Trophoblast cell (in vitro differentiated cells and primary cell): ENCODE data around the gene THAP7.

Experiments used
- DNase-seq, 2 donors: peaks; one replicate each; pipeline ENCODE4 v3.0.0-alpha.2; 2016
- H2AFZ ChIP-seq: 2 replicates; pipeline ENCODE4 v1.6.1; 2013; ENCODE audit warnings: low read length, moderate library complexity, mild to moderate bottlenecking; ENCODE audit not compliant: insufficient read depth, poor library complexity
- H2AK5ac ChIP-seq: 2 replicates; pipeline ENCODE4 v1.6.1; 2013; ENCODE audit warnings: mild to moderate bottlenecking, low read length
- H2BK120ac ChIP-seq: 2 replicates; pipeline ENCODE4 v1.6.1; 2013; ENCODE audit warnings: low read length, mild to moderate bottlenecking, moderate library complexity; ENCODE audit not compliant: insufficient read depth, poor library complexity
- H2BK12ac ChIP-seq: 2 replicates; pipeline ENCODE4 v1.6.1; 2013; ENCODE audit warnings: mild to moderate bottlenecking, low read length, moderate library complexity
- H2BK5ac ChIP-seq: 2 replicates; pipeline ENCODE4 v1.6.1; 2013; ENCODE audit warnings: low read length, low read depth, moderate library complexity, mild to moderate bottlenecking; ENCODE audit not compliant: poor library complexity
- H3K14ac ChIP-seq: 2 replicates; pipeline ENCODE4 v1.6.1; 2013; ENCODE audit warnings: mild to moderate bottlenecking, low read length
- H3K18ac ChIP-seq: 2 replicates; pipeline ENCODE4 v1.6.1; 2013; ENCODE audit warnings: mild to moderate bottlenecking, low read length
- H3K23ac ChIP-seq: 2 replicates; pipeline ENCODE4 v1.6.1; 2013; ENCODE audit warnings: low read length
- H3K27ac ChIP-seq: 2 replicates; pipeline ENCODE4 v1.5.1; 2013; ENCODE audit warnings: low read depth, mild to moderate bottlenecking, inconsistent platforms, low read length, moderate library complexity
- H3K27me3 ChIP-seq: 2 replicates; pipeline ENCODE4 v1.6.1; 2013; ENCODE audit warnings: inconsistent platforms, mild to moderate bottlenecking, low read length, moderate library complexity; ENCODE audit not compliant: insufficient read depth
- H3K36me3 ChIP-seq, 2 experiments: 1 replicate in 1 of 2; 2 replicates in 1 of 2; pipeline ENCODE4 v1.6.1; 2013; ENCODE audit warnings: low read length in 2 of 2, mild to moderate bottlenecking in 2 of 2, moderate library complexity in 1 of 2; ENCODE audit not compliant: insufficient read depth in 2 of 2, control insufficient read depth in 1 of 2
- H3K4ac ChIP-seq: 2 replicates; pipeline ENCODE4 v1.6.1; 2013; ENCODE audit warnings: low read depth, mild to moderate bottlenecking, low read length, moderate library complexity
- H3K4me1 ChIP-seq, 2 experiments: 1 replicate in 1 of 2; 2 replicates in 1 of 2; pipeline ENCODE4 v1.6.1; 2013; ENCODE audit warnings: low read length in 2 of 2, mild to moderate bottlenecking in 2 of 2, moderate library complexity in 1 of 2; ENCODE audit not compliant: insufficient read depth in 2 of 2, control insufficient read depth in 1 of 2
- H3K4me2 ChIP-seq: 2 replicates; pipeline ENCODE4 v1.6.1; 2013; ENCODE audit warnings: inconsistent platforms, mild to moderate bottlenecking, low read length, moderate library complexity
- H3K4me3 ChIP-seq: 2 replicates; pipeline ENCODE4 v1.5.1; 2013; ENCODE audit warnings: mild to moderate bottlenecking, low read depth, low read length, inconsistent platforms
- H3K79me1 ChIP-seq: one replicate; pipeline ENCODE4 v1.6.1; 2013; ENCODE audit warnings: low read length
- H3K79me2 ChIP-seq: 2 replicates; pipeline ENCODE4 v1.6.1; 2013; ENCODE audit warnings: low read length, mild to moderate bottlenecking; ENCODE audit not compliant: control insufficient read depth, insufficient read depth, poor library complexity
- H3K9ac ChIP-seq: 2 replicates; pipeline ENCODE4 v1.6.1; 2013; ENCODE audit warnings: mild to moderate bottlenecking, low read length
- H3K9me3 ChIP-seq: 2 replicates; pipeline ENCODE4 v1.6.1; 2013; ENCODE audit warnings: low read depth, mild to moderate bottlenecking, control low read depth, inconsistent platforms, low read length; ENCODE audit not compliant: insufficient read depth
- H4K12ac ChIP-seq: 2 replicates; pipeline ENCODE4 v1.6.1; 2013; ENCODE audit warnings: low read depth, mild to moderate bottlenecking, low read length, moderate library complexity
- H4K8ac ChIP-seq: 2 replicates; pipeline ENCODE4 v1.6.1; 2013; ENCODE audit warnings: low read depth, mild to moderate bottlenecking, low read length, moderate library complexity
- H4K91ac ChIP-seq: one replicate; pipeline ENCODE4 v1.6.1; 2013; ENCODE audit warnings: low read depth, mild to moderate bottlenecking, low read length, moderate library complexity
- WGBS: extraction: QIAGEN DNeasy Blood & Tissue Kit; methylation state at CpG from one replicate; pipeline ENCODE4 v1.1.7; 2013; ENCODE audit warnings: missing lambda C conversion rate; ENCODE audit not compliant: insufficient read length, insufficient coverage; ENCODE audit errors: extremely low coverage; 5-methylcytosine and 5-hydroxymethylcytosine counted together

Gene THAP7

DNA sequence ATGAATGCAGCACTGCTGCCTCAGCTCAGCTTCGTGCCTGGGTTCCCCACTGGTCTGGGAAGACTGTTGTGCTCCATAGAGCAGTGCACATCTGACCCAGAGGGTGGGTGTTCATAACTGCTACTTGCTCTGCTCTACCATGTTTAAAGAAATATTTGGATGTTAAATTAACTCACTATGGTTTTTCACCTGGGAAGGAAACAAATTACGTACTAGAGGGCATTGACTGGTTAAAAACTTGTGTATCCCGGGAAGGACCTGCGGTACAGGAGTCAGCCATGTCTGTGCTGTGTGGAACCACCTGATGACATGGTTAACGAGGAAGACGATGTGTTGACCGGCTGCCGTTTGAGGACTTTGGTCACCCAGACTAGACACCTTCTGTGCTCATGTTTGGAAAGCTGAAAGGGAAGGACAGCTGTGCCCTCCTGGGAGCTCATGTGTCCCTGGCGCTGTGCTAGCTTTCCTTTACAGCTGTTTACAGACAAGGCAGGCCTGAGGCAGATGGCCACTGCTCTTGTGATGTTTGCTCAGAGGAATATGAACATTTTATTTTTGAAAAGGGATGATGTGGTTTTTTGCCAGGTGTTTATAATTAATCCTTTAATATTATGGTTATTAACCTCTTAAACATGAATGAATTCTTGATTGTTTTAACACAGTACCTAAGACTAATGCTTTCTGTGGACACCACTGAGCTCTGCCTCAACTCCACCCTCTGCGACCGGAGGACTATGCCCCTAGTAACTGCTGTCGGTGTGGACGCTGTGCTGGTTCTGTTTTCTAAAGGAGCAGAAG lies 49.2 kb downstream of the THAP7 start:
- Histone ChIP-seq H3K27me3 (no peaks in the 10 kb centered on the region), H3K9me3 (no peaks in the 10 kb centered on the region), H3K9ac (no peak overlapping the region), H4K91ac (peak overlapping the region; percentile 21), H3K79me2 (peaks cover 4% of the 10 kb centered on the region), H3K79me1 (peaks cover 12% of the 10 kb centered on the region), H2AK5ac (no peak overlapping the region), H4K12ac (no peak overlapping the region), H3K23ac (no peak overlapping the region), H3K4me1 (peaks cover 22 to 39% of the 10 kb centered on the region in 2 experiments), H3K4me3 (no peak overlapping the region), H3K18ac (no peak overlapping the region), H3K4me2 (no peak overlapping the region), H2BK120ac (no peak overlapping the region), H2BK12ac (peak overlapping the region; percentile 8), H3K27ac (no peak overlapping the region), H3K4ac (peak overlapping the region; percentile 55), H3K36me3 (peaks cover 15 to 26% of the 10 kb centered on the region in 2 experiments), H2BK5ac (no peak overlapping the region), H3K14ac (no peak overlapping the region), H4K8ac (peak overlapping the region; percentile 23), H2AFZ (no peak overlapping the region)
- WGBS: no CpG with 5 or more reads among the region's 13 CpGs
- no peak for DNase-seq

DNA sequence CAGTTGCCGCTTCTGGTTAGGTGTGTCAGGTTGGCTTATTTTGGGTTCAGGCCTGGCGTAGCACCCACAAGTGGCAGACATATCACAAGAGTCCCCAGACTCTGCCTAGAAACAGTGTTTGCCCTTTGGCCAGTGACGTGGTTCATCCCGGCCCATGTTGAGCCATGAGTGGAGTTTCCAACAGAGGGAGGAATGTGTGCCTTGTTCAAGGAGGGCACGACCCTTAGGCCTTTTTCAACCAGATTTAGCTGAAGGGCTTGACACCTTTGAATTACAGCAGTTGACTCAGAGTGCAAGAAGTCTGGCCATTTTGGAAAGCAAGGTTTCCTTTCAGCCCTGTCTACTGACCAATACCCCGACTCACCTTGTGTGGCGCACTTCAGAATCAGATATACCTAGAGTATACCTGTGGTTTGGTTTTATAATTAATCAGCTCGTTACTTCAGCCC lies 50.0 kb downstream of the THAP7 start:
- H3K79me2 ChIP-seq: peaks cover 3% of the 10 kb centered on the region
- no peak overlapping the region for H2BK120ac ChIP-seq
- no peak overlapping the region for H2AK5ac ChIP-seq
- no peak overlapping the region for H4K12ac ChIP-seq
- H3K36me3 ChIP-seq: peaks cover 15 to 26% of the 10 kb centered on the region in 2 experiments
- no peak overlapping the region for H3K18ac ChIP-seq
- H3K4me3 ChIP-seq: no peak overlapping the region
- H3K14ac ChIP-seq: no peak overlapping the region
- no peak overlapping the region for H2BK12ac ChIP-seq
- no peak overlapping the region for H4K8ac ChIP-seq
- H4K91ac ChIP-seq: no peak overlapping the region
- no peak overlapping the region for H3K27ac ChIP-seq
- no peak overlapping the region for H3K23ac ChIP-seq
- no peak overlapping the region for H2BK5ac ChIP-seq
- H2AFZ ChIP-seq: no peak overlapping the region
- peak; percentile 44 to 45 for DNase-seq
- H3K4ac ChIP-seq: no peak overlapping the region
- H3K9me3 ChIP-seq: no peaks in the 10 kb centered on the region
- H3K9ac ChIP-seq: no peak overlapping the region
- WGBS: no CpG with 5 or more reads among the region's 8 CpGs
- peaks cover 8% of the 10 kb centered on the region for H3K79me1 ChIP-seq
- H3K4me2 ChIP-seq: no peak overlapping the region
- peaks cover 21 to 35% of the 10 kb centered on the region in 2 experiments for H3K4me1 ChIP-seq
- H3K27me3 ChIP-seq: no peaks in the 10 kb centered on the region

DNA sequence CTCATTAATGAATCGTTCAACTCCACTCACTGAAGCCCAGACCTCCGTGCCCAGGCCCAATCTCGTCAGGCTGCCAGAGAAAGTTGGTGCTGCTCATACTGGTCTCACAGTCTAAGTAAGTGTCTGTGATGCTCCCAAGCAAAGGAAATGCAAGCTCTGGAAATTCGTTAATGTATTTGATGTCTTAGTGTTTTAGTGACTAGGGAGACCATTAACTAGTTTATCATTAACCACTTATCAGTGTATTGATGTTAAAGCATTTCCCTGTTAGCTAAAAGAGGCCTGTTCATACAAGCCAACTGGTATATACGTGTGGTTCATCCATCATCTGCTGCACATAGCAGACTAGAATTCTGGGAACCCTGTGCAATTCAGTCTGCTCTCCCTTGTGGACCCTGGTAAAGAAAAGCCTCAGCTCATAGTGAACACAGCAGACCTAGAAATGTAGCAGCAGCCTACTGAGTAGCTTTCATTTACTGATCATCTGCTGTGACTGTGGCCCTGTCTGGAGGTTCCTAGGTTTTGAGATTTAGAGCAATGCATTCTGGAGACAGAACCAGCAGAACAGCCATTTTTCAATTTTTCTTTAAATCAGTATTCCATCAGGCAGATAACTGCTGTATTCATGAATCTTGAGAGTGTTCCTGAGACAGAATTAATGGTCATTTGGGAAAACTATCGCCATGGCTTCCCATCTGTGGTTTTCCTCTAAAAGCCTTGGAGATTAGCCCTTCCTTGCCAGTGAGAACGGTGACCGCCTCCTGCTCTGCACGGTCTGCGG lies 50.6 kb downstream of the THAP7 start:
- Histone ChIP-seq H3K23ac (no peak overlapping the region), H3K4me3 (no peak overlapping the region), H3K36me3 (peaks cover 15 to 26% of the 10 kb centered on the region in 2 experiments), H3K14ac (no peak overlapping the region), H4K91ac (no peak overlapping the region), H3K79me1 (peaks cover 4% of the 10 kb centered on the region), H3K4ac (no peak overlapping the region), H2BK120ac (no peak overlapping the region), H3K4me2 (no peak overlapping the region), H4K8ac (no peak overlapping the region), H2BK12ac (no peak overlapping the region), H2BK5ac (no peak overlapping the region), H3K9ac (no peak overlapping the region), H3K18ac (no peak overlapping the region), H3K79me2 (peaks cover 3% of the 10 kb centered on the region), H2AK5ac (no peak overlapping the region), H3K4me1 (peaks cover 16 to 29% of the 10 kb centered on the region in 2 experiments), H3K27ac (peak overlapping the region; percentile 9), H2AFZ (no peak overlapping the region), H3K9me3 (no peaks in the 10 kb centered on the region), H3K27me3 (no peaks in the 10 kb centered on the region), H4K12ac (no peak overlapping the region)
- DNase-seq: no peak
- WGBS: no CpG with 5 or more reads among the region's 10 CpGs

DNA sequence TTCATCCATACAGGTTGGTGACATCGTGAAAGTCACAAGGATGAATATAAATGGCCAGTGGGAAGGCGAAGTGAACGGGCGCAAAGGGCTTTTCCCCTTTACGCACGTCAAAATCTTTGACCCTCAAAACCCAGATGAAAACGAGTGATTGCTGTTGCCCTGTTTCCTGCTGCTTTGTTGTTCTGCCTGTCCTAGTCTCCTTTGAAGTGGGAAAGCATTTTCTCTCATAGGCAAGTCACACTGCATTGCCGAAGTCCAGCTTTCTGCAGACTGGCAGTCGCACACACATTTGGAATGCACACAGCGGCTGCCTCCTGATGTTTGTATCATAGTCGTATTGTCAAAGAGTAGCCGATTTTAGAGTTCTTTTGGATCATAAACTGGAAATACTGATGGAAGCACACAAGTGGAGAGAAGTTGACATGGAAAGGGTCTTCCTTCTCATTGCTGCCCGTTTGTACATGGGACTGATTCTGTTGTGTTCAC lies 52.2 kb downstream of the THAP7 start:
- H2AK5ac ChIP-seq: no peak overlapping the region
- no peak overlapping the region for H3K18ac ChIP-seq
- no peak for DNase-seq
- H4K12ac ChIP-seq: no peak overlapping the region
- H3K4ac ChIP-seq: no peak overlapping the region
- H3K4me3 ChIP-seq: no peak overlapping the region
- peaks cover 10% of the 10 kb centered on the region for H3K79me2 ChIP-seq
- H2AFZ ChIP-seq: no peak overlapping the region
- peaks cover 19 to 26% of the 10 kb centered on the region in 2 experiments for H3K4me1 ChIP-seq
- no CpG with 5 or more reads among the region's 13 CpGs for WGBS
- no peak overlapping the region for H3K9ac ChIP-seq
- H2BK12ac ChIP-seq: no peak overlapping the region
- peak overlapping the region; percentile 36 for H3K27ac ChIP-seq
- no peak overlapping the region for H4K91ac ChIP-seq
- no peak overlapping the region for H3K4me2 ChIP-seq
- H3K79me1 ChIP-seq: peaks cover 4% of the 10 kb centered on the region
- no peaks in the 10 kb centered on the region for H3K27me3 ChIP-seq
- H2BK5ac ChIP-seq: no peak overlapping the region
- H4K8ac ChIP-seq: no peak overlapping the region
- H3K14ac ChIP-seq: no peak overlapping the region
- no peak overlapping the region for H3K23ac ChIP-seq
- no peak overlapping the region for H2BK120ac ChIP-seq
- H3K9me3 ChIP-seq: no peaks in the 10 kb centered on the region
- H3K36me3 ChIP-seq: peaks cover 15 to 26% of the 10 kb centered on the region in 2 experiments
